Measurements from ENCODE around the gene MRTFA.

DNA sequence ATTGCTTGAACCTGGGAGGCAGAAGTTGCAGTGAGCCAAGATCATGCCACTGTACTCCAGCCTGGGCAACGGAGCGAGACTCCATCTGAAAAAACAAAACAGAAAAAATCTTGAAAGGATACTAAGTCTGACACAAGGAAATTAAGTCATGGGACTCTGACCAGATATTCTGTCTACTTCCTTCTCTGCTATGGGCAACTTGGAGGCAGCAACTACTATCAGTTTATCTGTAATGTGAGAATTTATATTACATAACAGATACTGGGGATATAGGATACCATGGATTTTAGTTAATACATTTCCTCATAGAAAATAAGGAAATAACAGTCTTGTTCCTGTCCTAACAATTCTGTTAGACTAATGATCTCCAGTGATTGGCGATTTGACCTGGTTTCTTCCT, 267.7 kb downstream of the MRTFA start:
- TF ChIP-seq, protein P1, sequence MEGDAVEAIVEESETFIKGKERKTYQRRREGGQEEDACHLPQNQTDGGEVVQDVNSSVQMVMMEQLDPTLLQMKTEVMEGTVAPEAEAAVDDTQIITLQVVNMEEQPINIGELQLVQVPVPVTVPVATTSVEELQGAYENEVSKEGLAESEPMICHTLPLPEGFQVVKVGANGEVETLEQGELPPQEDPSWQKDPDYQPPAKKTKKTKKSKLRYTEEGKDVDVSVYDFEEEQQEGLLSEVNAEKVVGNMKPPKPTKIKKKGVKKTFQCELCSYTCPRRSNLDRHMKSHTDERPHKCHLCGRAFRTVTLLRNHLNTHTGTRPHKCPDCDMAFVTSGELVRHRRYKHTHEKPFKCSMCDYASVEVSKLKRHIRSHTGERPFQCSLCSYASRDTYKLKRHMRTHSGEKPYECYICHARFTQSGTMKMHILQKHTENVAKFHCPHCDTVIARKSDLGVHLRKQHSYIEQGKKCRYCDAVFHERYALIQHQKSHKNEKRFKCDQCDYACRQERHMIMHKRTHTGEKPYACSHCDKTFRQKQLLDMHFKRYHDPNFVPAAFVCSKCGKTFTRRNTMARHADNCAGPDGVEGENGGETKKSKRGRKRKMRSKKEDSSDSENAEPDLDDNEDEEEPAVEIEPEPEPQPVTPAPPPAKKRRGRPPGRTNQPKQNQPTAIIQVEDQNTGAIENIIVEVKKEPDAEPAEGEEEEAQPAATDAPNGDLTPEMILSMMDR (conservative IDR thresholded peaks at IDR 0.05; ENCODE audit: low read length) = no peak
- TF ChIP-seq EZH2phosphoT487 (IDR thresholded peaks at IDR 0.05; ENCODE audit: borderline replicate concordance, low read depth, low read length) = no peak
